Spleen (tissue), 7 donors: ENCODE data around the gene FOSB.

Experiments used
- POLR2A ChIP-seq, 3 donors: fragments of 450-650 bp; IDR thresholded peaks; one replicate each; pipeline ENCODE4 v1.5.1; 2017; ENCODE audit warnings: antibody characterized with exemption in 3 of 3, mild to moderate bottlenecking in 1 of 3
- POLR2AphosphoS5 ChIP-seq, 3 donors: sonication (generic); formaldehyde crosslinking; IDR thresholded peaks; one replicate each; pipeline ENCODE4 v1.5.1; 2017; ENCODE audit warnings: antibody characterized with exemption in 3 of 3
- TF ChIP-seq, protein P1 (sequence below), 11 experiments: fragments of 200-600 bp in 7 of 11; fragments of 450-650 bp in 4 of 11; sonication (generic) in 4 of 11; IDR thresholded peaks in 8 of 11; conservative IDR thresholded peaks in 3 of 11; 1 replicate in 7 of 11; 2 replicates in 4 of 11; pipeline versions ENCODE4 v1.4.0 to v1.8.0; 2016 to 2021; ENCODE audit warnings: antibody characterized with exemption in 11 of 11, inconsistent platforms in 4 of 11, mild to moderate bottlenecking in 1 of 11
- donor health status: DM: no; HTN: no; CAD: no; lungs with moderate emphysema.
- donor health status: DM: no; HTN: no; CAD: no.
- donor health status: DM: no; HTN: no; CAD: no.

- TF ChIP-seq POLR2AphosphoS5 (IDR thresholded peaks at IDR 0.05) (peak; percentile 86 to 91 (median 87)), POLR2A (IDR thresholded peaks at IDR 0.05) (peak in 1 of 3 donors; percentile 10)
- TF ChIP-seq, protein P1, sequence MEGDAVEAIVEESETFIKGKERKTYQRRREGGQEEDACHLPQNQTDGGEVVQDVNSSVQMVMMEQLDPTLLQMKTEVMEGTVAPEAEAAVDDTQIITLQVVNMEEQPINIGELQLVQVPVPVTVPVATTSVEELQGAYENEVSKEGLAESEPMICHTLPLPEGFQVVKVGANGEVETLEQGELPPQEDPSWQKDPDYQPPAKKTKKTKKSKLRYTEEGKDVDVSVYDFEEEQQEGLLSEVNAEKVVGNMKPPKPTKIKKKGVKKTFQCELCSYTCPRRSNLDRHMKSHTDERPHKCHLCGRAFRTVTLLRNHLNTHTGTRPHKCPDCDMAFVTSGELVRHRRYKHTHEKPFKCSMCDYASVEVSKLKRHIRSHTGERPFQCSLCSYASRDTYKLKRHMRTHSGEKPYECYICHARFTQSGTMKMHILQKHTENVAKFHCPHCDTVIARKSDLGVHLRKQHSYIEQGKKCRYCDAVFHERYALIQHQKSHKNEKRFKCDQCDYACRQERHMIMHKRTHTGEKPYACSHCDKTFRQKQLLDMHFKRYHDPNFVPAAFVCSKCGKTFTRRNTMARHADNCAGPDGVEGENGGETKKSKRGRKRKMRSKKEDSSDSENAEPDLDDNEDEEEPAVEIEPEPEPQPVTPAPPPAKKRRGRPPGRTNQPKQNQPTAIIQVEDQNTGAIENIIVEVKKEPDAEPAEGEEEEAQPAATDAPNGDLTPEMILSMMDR (IDR thresholded peaks at IDR 0.05 in 8 of 11, conservative IDR thresholded peaks at IDR 0.05 in 3 of 11): no peak
These were observed 24.1 kb upstream of the FOSB start for GRCh38 chr19:45443462-45444317.
